Activated T-helper 1 cell treated with anti-CD3 and anti-CD28 coated beads, Interleukin-2, amount 50 U/mL, for 16 hours (primary cell): ENCODE data around the gene CASZ1.

ENCODE experiments used
- DNase-seq, 2 donors: peaks; one replicate each; pipeline ENCODE4 v3.0.0-alpha.2; 2020; ENCODE audit warnings: low read depth in 1 of 2, low spot score in 1 of 2

Gene CASZ1

GRCh38 chr1:10823000-10823401, 26.6 kb upstream of the CASZ1 start:
- no peak for DNase-seq

- DNase-seq = no peak
These were observed 24.9 kb upstream of the CASZ1 start for GRCh38 chr1:10821388-10821787.

DNA sequence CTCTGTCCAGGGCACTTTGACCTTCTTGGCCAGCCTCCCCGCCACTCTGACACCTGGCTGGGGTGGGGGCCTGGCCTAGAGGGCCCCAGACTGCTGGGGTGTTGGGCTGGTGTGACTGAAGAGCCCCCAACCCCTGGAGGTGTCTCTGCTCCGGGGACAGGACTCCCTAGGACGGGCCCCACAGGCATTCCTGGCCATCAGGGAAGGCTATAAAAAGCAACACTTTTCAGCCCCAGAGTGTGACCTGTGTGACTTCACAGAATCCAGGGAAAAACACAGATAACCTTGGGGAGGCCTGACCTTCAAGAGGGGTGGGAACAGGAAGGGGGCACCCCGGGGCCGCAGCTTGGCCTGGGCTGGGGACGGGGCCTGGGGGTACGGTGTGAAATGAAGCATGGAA, 24.0 kb upstream of the CASZ1 start:
- DNase-seq = no peak

DNA sequence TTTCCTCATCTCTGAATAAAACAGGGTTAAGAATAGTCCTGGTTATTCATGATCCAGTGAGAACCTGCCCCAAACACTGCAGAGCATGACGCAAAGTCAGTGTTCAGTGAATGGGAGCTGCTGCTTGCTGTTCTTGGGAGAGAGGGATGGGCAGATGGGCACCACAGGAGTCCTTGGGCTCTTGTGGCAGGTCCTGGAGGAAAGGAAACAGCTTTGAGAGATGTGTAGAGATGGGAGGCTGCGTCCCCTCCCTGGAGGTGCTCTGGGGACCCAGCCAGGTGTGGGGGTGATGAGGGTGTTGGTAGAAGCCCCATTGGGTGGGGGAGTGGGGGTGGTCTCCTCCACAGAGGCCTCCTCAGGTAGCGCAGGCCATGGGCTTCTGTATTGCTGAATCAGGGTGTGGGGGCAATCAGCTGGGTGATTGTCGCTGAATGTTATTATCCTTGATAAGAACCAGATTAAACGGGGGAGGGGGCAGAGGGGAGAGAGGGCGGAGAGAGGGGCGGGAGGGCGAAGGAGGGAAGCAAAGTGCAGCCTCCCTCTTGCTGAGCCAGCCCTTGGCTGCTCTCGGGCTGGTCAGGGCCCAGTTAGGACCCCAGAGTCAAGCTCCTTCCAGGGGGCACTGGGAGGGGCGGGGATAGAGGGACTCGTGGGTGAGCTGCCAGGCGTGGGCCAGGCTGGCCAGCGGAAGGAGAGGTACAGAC, 22.9 kb upstream of the CASZ1 start:
- no peak for DNase-seq

GRCh38 chr1:10818262-10819197, 22.1 kb upstream of the CASZ1 start:
- no peak for DNase-seq

DNA sequence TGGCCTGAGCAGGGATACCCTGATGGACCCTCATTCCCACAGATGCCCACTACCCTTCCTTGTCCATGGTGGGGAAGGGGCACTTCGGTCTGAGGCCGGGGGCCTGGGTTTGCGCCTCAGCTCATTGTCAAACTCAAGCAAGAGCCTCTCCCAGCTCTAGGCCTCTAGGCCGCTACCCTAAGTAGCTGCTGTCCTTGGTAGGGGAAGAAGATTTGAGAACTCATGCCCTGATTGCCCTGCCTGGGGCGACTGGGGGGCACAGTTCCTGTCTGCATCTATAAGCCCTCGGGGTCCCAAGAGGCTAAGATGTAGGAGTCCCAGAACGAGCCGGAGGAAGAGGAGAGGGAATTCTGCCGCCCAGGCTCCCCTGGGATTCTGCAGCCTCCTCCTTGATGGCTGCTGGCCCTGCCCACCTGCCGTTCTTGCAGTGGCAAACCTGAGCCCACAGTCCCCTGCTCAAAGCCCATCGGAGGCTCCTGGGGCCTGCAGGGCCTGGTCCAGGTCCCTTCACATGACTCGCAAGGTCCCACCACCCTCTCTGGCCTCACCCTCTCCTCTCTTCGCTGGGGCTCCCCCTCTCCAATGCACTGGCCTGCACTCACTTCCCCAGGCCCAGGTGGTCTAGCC, 20.4 kb upstream of the CASZ1 start:
- DNase-seq = no peak

- no peak for DNase-seq
These were observed 19.8 kb upstream of the CASZ1 start for GRCh38 chr1:10816233-10816632.

GRCh38 chr1:10815858-10816195, 19.4 kb upstream of the CASZ1 start:
- DNase-seq = no peak

- no peak for DNase-seq
These were observed 18.8 kb upstream of the CASZ1 start for GRCh38 chr1:10814976-10815857.

GRCh38 chr1:10814312-10814711, 17.9 kb upstream of the CASZ1 start:
- DNase-seq = no peak

DNA sequence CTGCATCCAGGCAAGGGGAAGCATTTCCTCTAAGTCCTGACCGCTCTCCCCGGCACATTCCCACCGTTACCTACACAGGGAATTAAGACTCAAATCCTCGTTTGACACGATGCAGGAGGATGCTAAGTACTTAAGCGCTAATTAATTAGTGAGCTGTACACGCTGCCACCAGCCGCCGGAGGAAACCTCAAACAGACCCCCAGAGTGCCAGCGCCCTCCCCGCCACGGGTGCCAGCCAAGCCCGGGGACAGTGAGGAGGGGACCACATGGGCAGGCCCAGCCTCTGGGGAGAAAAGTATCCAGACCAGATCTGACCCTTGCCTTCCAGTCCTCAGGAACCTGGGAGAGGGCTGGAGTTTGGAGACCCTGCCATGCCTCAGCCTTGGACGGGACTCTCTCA, 17.4 kb upstream of the CASZ1 start:
- DNase-seq = no peak

DNA sequence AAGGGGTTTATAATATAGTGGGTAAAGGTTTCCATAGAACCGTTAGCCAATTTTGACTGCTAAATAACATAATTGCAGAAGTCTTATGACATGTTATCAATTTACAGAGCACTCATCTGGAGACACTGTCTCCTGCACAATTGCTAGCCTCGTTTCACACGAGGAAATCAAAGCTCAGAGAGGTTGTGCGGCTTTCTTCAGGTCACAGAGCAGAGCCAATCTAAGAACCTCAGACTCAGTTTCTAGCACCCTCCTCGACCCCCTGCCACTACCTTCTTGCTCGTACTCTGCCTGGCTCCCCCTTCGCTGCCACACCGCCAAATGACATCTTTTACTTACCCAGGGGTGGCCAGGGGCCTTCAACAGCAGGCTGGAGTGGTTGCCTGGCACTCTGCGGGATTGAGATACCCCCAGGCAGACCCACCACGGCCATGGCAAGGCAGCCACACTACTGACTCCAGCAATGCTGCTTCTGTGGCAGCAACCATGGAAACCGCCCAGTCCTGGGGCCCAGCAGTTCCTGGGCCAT, 16.0 kb upstream of the CASZ1 start:
- no peak for DNase-seq

GRCh38 chr1:10808441-10808840, 12.0 kb upstream of the CASZ1 start:
- DNase-seq = no peak

GRCh38 chr1:10806966-10807365, 10.5 kb upstream of the CASZ1 start:
- DNase-seq = no peak

- no peak for DNase-seq
These were observed 7.8 kb upstream of the CASZ1 start for GRCh38 chr1:10803971-10804820.

- no peak for DNase-seq
These were observed 6.7 kb upstream of the CASZ1 start for GRCh38 chr1:10802944-10803715.

DNA sequence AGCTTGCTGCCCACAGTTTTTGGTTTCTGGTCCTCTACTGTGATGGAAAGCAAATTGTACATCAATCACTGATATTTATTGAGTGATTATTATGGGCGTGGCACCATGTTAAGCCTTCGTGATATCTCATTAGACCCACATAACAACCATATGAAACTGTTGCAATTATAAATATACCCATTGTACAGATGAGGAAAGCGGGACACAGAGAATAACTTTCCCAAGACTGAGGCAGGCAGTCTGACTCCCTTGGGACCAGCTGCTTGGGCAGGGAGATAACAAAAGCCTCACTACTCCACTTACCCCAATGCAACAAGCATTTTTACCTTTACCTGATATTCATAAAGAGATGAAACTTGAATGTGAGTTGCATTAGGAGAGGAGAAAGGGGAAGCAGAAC, 4.3 kb upstream of the CASZ1 start:
- DNase-seq = no peak

GRCh38 chr1:10799726-10800125, 3.3 kb upstream of the CASZ1 start:
- DNase-seq = no peak
